ENCODE measurements around the gene DNAJB6. TPM values are rescaled to one million over a fixed set of nuclear protein-coding genes. Genes with fewer than 3 reads are reported as not detected.

DNAJB6 gene
- total RNA-seq, 1 experiment from 2014 or later = 124 TPM

DNA sequence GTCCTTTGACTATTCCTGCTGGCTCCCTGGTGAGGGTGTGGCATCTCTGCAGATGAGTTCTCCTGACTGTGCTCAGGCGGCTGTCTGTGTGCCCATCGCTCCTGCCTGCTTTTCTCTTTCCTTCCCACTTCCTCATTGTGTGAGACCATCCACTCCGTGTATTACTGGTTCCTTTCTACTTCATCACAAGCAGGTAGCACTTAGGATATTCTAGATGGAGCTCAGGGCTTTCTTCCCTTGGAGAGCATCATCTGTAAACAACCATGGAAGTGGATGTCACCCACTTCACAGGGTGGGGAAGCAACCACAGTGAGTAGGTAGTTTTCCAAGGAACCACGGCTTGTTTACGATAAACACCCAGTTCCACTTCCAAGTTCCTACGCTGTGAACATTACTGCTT, 15.7 kb downstream of the DNAJB6 start:
- CTCF ChIA-PET = interaction anchor here (0.7 kb wide), 1 partner anchor 1690 kb away, joined by 3 read pairs; no protein-coding TSS in a partner anchor
- POLR2A ChIA-PET = interaction anchor here (0.5 kb wide), 1 partner anchor 13 kb away, joined by 4 read pairs; no protein-coding TSS in a partner anchor
- intact Hi-C loops (cut with micrococcal nuclease) = no loop called here
- no peak overlapping the region for H3K4me3 Mint-ChIP-seq (ENCODE audit: unreplicated experiment)
- no peaks in the 10 kb centered on the region for H3K9me3 Mint-ChIP-seq (ENCODE audit: unreplicated experiment)
- DNase-seq (ENCODE audit: unreplicated experiment) = no peak
- H3K27me3 Mint-ChIP-seq (ENCODE audit: insufficient read depth, unreplicated experiment) = no peaks in the 10 kb centered on the region
- peaks cover 26% of the 10 kb centered on the region for H3K36me3 Mint-ChIP-seq (ENCODE audit: insufficient read depth, unreplicated experiment)
- no peak overlapping the region for H3K27ac Mint-ChIP-seq (ENCODE audit: low read depth, unreplicated experiment)
- TF ChIP-seq, protein P1, sequence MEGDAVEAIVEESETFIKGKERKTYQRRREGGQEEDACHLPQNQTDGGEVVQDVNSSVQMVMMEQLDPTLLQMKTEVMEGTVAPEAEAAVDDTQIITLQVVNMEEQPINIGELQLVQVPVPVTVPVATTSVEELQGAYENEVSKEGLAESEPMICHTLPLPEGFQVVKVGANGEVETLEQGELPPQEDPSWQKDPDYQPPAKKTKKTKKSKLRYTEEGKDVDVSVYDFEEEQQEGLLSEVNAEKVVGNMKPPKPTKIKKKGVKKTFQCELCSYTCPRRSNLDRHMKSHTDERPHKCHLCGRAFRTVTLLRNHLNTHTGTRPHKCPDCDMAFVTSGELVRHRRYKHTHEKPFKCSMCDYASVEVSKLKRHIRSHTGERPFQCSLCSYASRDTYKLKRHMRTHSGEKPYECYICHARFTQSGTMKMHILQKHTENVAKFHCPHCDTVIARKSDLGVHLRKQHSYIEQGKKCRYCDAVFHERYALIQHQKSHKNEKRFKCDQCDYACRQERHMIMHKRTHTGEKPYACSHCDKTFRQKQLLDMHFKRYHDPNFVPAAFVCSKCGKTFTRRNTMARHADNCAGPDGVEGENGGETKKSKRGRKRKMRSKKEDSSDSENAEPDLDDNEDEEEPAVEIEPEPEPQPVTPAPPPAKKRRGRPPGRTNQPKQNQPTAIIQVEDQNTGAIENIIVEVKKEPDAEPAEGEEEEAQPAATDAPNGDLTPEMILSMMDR (IDR thresholded peaks at IDR 0.05; ENCODE audit: unreplicated experiment) = no peak
- BruUV-seq (replicated peaks) = no TSS peak
- H3K4me1 Mint-ChIP-seq (ENCODE audit: insufficient read depth, unreplicated experiment) = peaks cover 51% of the 10 kb centered on the region

DNA sequence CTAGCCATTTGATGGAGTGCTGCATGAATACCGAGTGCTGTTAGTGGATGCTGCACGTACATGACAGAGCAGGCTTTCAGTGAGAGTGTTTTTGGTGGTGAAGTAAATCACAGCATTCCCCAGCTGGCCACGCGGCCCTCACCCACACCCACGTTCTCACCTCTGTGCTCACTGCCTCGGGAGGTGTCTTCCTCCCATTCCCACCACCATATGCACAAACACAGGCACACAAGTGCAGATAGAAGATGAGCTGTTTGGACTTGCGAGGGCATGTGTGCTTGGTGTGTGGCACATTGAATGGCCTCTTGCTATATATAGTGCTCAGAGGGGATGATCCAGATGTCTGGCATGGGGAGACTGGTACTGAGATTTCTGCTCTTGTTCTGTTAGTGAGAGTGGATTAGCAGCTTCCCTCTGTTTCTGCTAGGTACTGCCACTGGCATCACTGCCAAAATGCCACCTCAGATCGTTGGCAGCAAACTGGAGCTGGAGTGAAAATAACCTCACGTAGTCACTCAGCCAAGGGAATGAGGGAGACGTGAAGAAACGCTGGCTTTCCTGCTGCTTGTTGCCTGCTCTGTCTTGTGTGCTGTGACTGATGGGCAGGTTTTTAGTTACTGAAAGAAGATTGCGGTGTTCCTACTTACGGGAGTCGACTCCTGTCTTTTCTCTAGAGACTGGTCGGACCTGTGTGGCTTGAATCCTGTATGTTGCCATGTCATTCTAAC, 19.1 kb downstream of the DNAJB6 start:
- intact Hi-C loops (cut with micrococcal nuclease) = no loop called here
- Mint-ChIP-seq H3K9me3 (ENCODE audit: unreplicated experiment) (no peaks in the 10 kb centered on the region), H3K36me3 (ENCODE audit: insufficient read depth, unreplicated experiment) (peaks cover 41% of the 10 kb centered on the region), H3K4me3 (ENCODE audit: unreplicated experiment) (peak overlapping the region; percentile 46), H3K27me3 (ENCODE audit: insufficient read depth, unreplicated experiment) (no peaks in the 10 kb centered on the region), H3K27ac (ENCODE audit: low read depth, unreplicated experiment) (peak overlapping the region; percentile 85), H3K4me1 (ENCODE audit: insufficient read depth, unreplicated experiment) (peaks cover 50% of the 10 kb centered on the region)
- ChIA-PET CTCF (interaction anchor here (0.7 to 2.5 kb wide), 4 partner anchors 14 to 31 kb away, joined by 3 to 14 read pairs (median 4); no protein-coding TSS in a partner anchor), POLR2A (interaction anchor here (1.1 to 2.3 kb wide), 3 partner anchors 9 to 23 kb away, joined by 4 to 16 read pairs (median 10); no protein-coding TSS in a partner anchor)
- BruUV-seq (replicated peaks) = no TSS peak
- DNase-seq (ENCODE audit: unreplicated experiment) = peak; percentile 44
- TF ChIP-seq, protein P1 (IDR thresholded peaks at IDR 0.05; ENCODE audit: unreplicated experiment) = no peak

DNA sequence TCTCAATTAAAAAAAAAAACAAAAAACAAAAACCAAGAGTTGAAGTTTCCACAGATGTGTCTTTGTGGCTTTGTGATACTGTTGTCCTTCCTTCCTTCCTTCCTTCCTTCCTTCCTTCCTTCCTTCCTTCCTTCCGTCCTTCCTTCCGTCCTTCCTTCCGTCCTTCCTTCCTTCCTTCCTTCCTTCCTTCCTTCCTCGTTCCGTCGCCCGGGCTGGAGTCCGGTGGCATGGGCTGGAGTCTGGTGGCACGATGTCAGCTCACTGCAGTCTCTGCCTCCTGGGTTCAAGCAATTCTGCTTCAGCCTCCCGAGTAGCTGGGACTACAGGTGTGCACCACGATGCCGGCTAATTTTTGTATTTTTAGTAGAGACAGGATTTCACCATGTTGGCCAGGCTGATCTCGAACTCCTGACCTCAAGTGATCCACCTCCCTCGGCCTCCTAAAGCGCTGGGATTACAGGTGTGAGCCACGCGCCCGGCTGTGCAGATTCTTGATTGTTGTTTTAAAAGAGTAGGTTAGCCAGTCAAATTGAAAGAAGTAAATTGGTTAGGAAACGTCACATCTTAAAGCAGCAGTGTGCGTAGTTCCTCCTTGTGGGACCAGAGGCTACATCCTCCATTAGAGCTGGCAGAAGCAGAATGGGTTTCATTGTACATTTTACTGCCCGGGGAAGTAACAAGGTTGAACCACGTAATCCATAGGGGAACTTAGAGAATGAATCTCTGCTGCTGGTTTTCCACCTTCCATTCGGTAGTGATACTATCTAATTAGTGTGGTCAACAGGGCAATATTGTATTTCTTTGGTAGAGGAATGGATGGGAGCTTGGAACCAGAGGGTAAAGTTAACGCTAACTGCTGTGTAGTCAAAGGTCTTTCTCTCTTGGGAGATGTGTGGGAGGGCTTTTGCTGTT, 20.6 kb downstream of the DNAJB6 start:
- POLR2A ChIA-PET = interaction anchor here (0.6 to 2.3 kb wide), 3 partner anchors 11 to 21 kb away, joined by 3 to 16 read pairs (median 4); no protein-coding TSS in a partner anchor
- CTCF ChIA-PET = interaction anchor here (0.7 to 1.7 kb wide), 5 partner anchors 8 to 1046 kb away, joined by 3 to 6 read pairs (median 3); no protein-coding TSS in a partner anchor
- BruUV-seq (replicated peaks) = no TSS peak
- Mint-ChIP-seq H3K27me3 (ENCODE audit: insufficient read depth, unreplicated experiment) (no peaks in the 10 kb centered on the region), H3K27ac (ENCODE audit: low read depth, unreplicated experiment) (peak overlapping the region; percentile 61), H3K9me3 (ENCODE audit: unreplicated experiment) (no peaks in the 10 kb centered on the region), H3K4me1 (ENCODE audit: insufficient read depth, unreplicated experiment) (peaks cover 48% of the 10 kb centered on the region), H3K4me3 (ENCODE audit: unreplicated experiment) (no peak overlapping the region), H3K36me3 (ENCODE audit: insufficient read depth, unreplicated experiment) (peaks cover 45% of the 10 kb centered on the region)
- TF ChIP-seq, protein P1 (IDR thresholded peaks at IDR 0.05; ENCODE audit: unreplicated experiment) = no peak
- intact Hi-C loops (cut with micrococcal nuclease) = no loop called here
- DNase-seq (ENCODE audit: unreplicated experiment) = no peak

Data from MCF 10A (cell line).